NT2/D1 (cell line): Measurements from ENCODE around the gene EML6.

Source experiments
- DNase-seq: peaks from one replicate; pipeline ENCODE4 v3.0.0-alpha.2; 2011; ENCODE audit warnings: low read depth, low spot score
- H3K27me3 ChIP-seq: 2 replicates; pipeline ENCODE4 v1.6.0; 2011; ENCODE audit warnings: mild to moderate bottlenecking; ENCODE audit not compliant: insufficient read length, insufficient read depth
- H3K36me3 ChIP-seq: 2 replicates; pipeline ENCODE4 v1.6.1; 2011; ENCODE audit warnings: mild to moderate bottlenecking, low read length, mixed read lengths; ENCODE audit not compliant: insufficient read depth, insufficient read length
- H3K4me1 ChIP-seq: 2 replicates; pipeline ENCODE4 v1.5.1; 2011; ENCODE audit not compliant: insufficient read depth, insufficient read length
- H3K4me3 ChIP-seq: 2 replicates; pipeline ENCODE4 v1.5.1; 2011; ENCODE audit warnings: low read depth; ENCODE audit not compliant: insufficient read length
- H3K9ac ChIP-seq: 2 replicates; pipeline ENCODE4 v1.6.0; 2011; ENCODE audit warnings: low read depth; ENCODE audit not compliant: insufficient read length
- H3K9me3 ChIP-seq: 2 replicates; pipeline ENCODE4 v1.5.1; 2011; ENCODE audit warnings: mild to moderate bottlenecking, low read length; ENCODE audit not compliant: insufficient read depth
- SUZ12 ChIP-seq: IDR thresholded peaks from 2 replicates; pipeline ENCODE4 v1.6.1; 2011; ENCODE audit not compliant: insufficient read length, insufficient read depth; ENCODE audit errors: extremely low read depth
- YY1 ChIP-seq: IDR thresholded peaks from 2 replicates; pipeline ENCODE4 v1.6.1; 2011; ENCODE audit not compliant: insufficient read length, insufficient read depth
- ZNF274 ChIP-seq: IDR thresholded peaks from 2 replicates; pipeline ENCODE4 v1.6.1; 2011; ENCODE audit warnings: mild to moderate bottlenecking, low read depth, low read length

The EML6 gene

DNA sequence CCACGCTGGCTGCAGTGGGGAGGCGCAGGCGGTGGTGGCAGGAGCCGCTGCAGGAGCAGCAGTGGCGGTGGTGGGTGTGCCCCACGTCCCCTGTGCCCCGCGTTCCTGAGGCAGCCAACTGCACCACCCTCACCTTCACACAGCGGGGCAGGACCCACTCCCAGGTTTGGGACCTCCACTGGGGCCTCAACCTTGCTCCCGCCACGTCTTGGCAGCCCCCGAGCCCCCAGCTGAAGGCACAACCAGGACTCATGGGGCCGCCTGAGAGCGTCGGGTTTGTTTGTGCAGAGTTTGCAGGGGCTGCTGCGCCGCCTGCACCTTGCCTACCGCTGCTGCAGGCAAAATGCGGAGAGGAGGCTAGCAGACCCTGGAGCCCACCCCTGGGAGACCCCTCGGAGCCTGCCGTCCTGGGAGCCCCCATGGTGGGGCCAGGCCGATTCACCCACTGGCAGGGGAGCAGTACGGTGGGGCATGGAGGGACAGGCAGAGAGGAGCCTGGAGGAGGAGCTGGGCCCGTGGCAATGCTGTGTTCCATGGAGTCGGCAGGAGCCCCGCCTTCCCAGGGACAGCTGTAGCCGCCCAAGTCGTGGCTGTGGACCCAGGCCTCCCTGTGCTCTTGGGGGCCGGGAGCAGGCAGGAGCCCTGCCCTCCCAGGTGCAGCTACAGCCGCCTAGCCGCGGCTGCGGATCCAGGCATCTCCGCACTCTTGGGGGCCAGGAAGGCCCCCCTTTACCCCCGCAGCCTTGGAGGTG is 14.7 kb upstream of the EML6 start:
- no peak for TF ChIP-seq SUZ12
- no peak for TF ChIP-seq YY1
- TF ChIP-seq ZNF274 = no peak
- Histone ChIP-seq H3K4me3 (no peak overlapping the region), H3K36me3 (no peaks in the 10 kb centered on the region), H3K9ac (no peak overlapping the region), H3K4me1 (peaks cover 2% of the 10 kb centered on the region), H3K9me3 (no peaks in the 10 kb centered on the region), H3K27me3 (no peaks in the 10 kb centered on the region)
- no peak for DNase-seq

DNA sequence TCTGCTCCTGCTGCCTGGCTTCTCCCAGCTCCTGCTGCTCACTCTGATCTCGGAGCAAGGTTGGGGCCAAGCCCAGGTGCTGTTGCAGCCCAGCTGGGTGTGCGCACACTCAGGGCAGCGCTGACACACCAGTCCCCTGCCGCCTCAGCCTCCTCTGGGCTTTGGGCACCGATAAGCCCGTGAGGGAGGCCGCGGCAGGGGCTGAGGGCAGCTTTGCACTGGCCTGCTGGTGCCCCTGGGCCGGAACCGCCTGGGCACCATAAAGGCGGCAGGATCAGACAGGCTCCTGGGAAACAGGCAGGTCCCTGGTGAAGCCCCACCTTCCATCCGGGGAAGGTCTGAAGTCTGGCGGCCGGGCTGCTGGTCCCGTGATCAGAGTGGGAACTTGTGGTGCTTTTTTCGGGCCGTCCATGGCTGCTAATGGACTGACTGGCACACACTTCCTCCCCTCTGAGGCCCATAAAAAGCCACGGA is 14.1 kb upstream of the EML6 start:
- H3K4me3 ChIP-seq = no peak overlapping the region
- H3K4me1 ChIP-seq = peaks cover 2% of the 10 kb centered on the region
- TF ChIP-seq SUZ12 = no peak
- no peak for TF ChIP-seq YY1
- TF ChIP-seq ZNF274 = no peak
- H3K9ac ChIP-seq = no peak overlapping the region
- no peaks in the 10 kb centered on the region for H3K27me3 ChIP-seq
- H3K36me3 ChIP-seq = no peaks in the 10 kb centered on the region
- DNase-seq = no peak
- H3K9me3 ChIP-seq = no peaks in the 10 kb centered on the region

DNA sequence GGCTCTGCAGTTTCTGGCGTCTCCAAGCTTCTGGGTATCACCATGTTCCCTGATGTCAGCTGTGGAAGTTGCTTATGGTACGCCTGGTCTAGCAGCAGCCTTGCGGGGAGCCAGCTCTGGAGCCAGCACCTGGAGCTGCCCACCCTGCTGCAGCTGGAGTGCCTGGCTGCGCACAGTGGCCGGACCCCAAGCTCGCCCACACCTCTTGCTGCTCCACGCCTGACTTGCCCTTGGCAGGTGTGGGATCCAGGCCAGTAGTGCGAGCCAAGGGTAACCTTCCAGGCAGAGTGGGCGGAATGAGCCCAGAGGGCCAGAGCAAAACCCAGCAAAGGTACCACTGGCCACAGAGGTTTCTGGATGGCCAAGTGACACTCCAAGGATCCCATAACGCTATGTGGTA is 13.2 kb upstream of the EML6 start:
- peaks cover 2% of the 10 kb centered on the region for H3K4me1 ChIP-seq
- TF ChIP-seq YY1 (no peak), ZNF274 (no peak), SUZ12 (no peak)
- no peak for DNase-seq
- no peak overlapping the region for H3K4me3 ChIP-seq
- H3K9ac ChIP-seq = no peak overlapping the region
- H3K27me3 ChIP-seq = no peaks in the 10 kb centered on the region
- no peaks in the 10 kb centered on the region for H3K9me3 ChIP-seq
- H3K36me3 ChIP-seq = no peaks in the 10 kb centered on the region

DNA sequence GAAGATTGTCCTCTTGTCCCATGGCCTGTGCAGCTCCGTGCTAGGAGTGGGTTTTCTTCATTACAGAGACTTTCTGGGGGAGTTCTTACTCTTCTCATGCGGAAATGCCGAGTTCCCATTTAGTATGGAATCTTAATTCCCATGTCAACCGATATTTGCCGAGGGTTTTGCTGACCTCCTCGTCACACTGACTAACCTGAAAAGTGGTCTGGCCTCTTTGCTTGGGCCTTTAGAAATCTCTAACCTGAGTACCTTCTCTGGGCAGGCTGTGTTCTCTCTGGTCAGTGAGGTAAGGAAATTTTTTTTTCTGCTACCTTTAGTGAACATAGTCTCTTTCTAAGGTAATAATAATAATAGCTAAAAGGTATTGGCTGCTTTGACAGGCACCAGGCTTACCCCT is 10.9 kb upstream of the EML6 start:
- no peak overlapping the region for H3K9ac ChIP-seq
- no peak overlapping the region for H3K4me3 ChIP-seq
- DNase-seq = no peak
- H3K36me3 ChIP-seq = no peaks in the 10 kb centered on the region
- no peaks in the 10 kb centered on the region for H3K27me3 ChIP-seq
- TF ChIP-seq SUZ12 (no peak), ZNF274 (no peak), YY1 (no peak)
- peaks cover 2% of the 10 kb centered on the region for H3K4me1 ChIP-seq
- no peaks in the 10 kb centered on the region for H3K9me3 ChIP-seq

DNA sequence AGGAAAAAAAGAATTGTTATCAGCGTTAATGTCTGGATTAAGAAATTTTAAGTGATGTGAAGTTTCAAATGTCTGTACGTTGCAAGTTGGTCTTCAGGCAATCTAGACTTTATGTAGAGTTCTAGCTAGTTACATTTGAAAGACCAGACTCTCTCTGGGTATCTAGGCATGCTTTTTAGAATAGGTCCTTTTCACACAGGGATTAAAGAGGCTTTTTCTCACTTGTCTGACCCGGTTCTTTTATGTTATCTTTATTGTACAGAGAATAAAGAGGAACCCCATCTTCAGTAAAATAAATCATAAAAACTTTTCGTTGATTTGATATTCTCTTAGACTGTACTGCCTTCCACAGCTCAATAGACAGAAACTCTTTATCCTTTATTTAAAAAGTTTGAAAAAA is 8.5 kb upstream of the EML6 start:
- Histone ChIP-seq H3K9me3 (no peaks in the 10 kb centered on the region), H3K9ac (no peak overlapping the region), H3K27me3 (no peaks in the 10 kb centered on the region), H3K4me1 (no peaks in the 10 kb centered on the region), H3K36me3 (no peaks in the 10 kb centered on the region), H3K4me3 (no peak overlapping the region)
- no peak for DNase-seq
- TF ChIP-seq ZNF274 (no peak), YY1 (no peak), SUZ12 (no peak)

DNA sequence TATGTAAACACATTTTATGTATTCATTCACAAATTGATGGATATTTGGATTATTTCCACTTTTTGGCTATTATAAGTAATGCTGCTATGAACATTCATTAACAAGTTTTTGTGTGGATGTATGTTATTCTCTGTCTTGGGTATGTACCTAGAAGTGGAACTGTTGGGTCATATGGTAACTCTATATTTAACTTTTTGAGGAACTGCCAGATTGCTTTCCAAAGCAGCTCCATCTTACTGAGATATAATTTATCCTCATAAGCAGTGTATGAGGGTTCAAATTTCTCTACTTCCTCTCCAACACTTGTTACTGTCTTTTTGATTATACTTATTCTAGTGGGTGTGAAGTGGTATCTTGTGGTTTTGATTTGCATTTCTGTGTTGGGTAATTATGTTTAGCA is 7.1 kb upstream of the EML6 start:
- no peak for TF ChIP-seq SUZ12
- no peak for TF ChIP-seq YY1
- TF ChIP-seq ZNF274 = no peak
- H3K27me3 ChIP-seq = no peaks in the 10 kb centered on the region
- no peak for DNase-seq
- H3K4me1 ChIP-seq = no peaks in the 10 kb centered on the region
- no peak overlapping the region for H3K9ac ChIP-seq
- no peaks in the 10 kb centered on the region for H3K9me3 ChIP-seq
- no peak overlapping the region for H3K4me3 ChIP-seq
- H3K36me3 ChIP-seq = no peaks in the 10 kb centered on the region

DNA sequence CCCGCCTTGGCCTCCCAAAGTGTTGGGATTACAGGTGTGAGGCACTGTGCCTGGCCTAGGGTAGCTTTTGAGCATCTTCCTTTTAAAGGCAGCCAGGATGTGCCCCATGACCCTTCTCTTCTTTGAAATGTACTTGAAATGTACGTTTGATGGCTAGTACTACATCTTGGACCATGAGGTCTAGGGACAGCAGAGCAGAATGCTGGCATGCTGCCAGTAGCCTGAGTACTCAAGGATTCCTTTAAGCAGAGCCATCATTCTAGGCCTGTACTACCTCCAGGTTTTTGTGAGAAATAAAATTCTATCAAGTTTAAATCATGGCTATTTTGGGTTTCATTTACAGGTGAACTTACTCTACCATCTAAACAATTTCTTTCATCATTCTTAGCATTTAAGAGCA is 2.9 kb upstream of the EML6 start:
- Histone ChIP-seq H3K9me3 (no peaks in the 10 kb centered on the region), H3K4me1 (peaks cover 2% of the 10 kb centered on the region), H3K4me3 (no peak overlapping the region), H3K27me3 (peaks cover 32% of the 10 kb centered on the region), H3K9ac (no peak overlapping the region), H3K36me3 (no peaks in the 10 kb centered on the region)
- TF ChIP-seq SUZ12 (no peak), ZNF274 (no peak), YY1 (no peak)
- no peak for DNase-seq
